ENCODE results near the gene PRCD.
"Not testable (repeated sequence)": the region's sequence is repeated elsewhere in the genome, so short reads cannot be mapped to it uniquely, and the experiment has no call there.

The PRCD gene

GRCh38 chr17:76506408-76507345, 33.2 kb upstream of the PRCD start:
- DNase-seq = peak; percentile 88 to 92

- DNase-seq = not testable (repeated sequence)
Measured at GRCh38 chr17:76508472-76509063, 31.3 kb upstream of the PRCD start.

GRCh38 chr17:76510831-76511244, 29.0 kb upstream of the PRCD start:
- no peak for DNase-seq

- peak in 1 of 2 donors; percentile 27 for DNase-seq
Measured at GRCh38 chr17:76511668-76512365, 28.0 kb upstream of the PRCD start.

GRCh38 chr17:76512366-76513305, 27.2 kb upstream of the PRCD start:
- no peak for DNase-seq

- DNase-seq = no peak
Measured at GRCh38 chr17:76513306-76513692, 26.5 kb upstream of the PRCD start.

- not testable (repeated sequence) for DNase-seq
Measured at GRCh38 chr17:76514355-76514754, 25.5 kb upstream of the PRCD start.

GRCh38 chr17:76515274-76515949, 24.4 kb upstream of the PRCD start:
- DNase-seq = peak; percentile 86 to 91

- DNase-seq = no peak
Measured at GRCh38 chr17:76517638-76518038, 22.2 kb upstream of the PRCD start.

- no peak for DNase-seq
Measured at GRCh38 chr17:76519048-76519966, 20.5 kb upstream of the PRCD start.

GRCh38 chr17:76521262-76521661, 18.6 kb upstream of the PRCD start:
- no peak for DNase-seq

- DNase-seq = not testable (repeated sequence)
Measured at GRCh38 chr17:76521683-76522082, 18.2 kb upstream of the PRCD start.

- DNase-seq = peak; percentile 79 to 84
Measured at GRCh38 chr17:76523084-76524037, 16.5 kb upstream of the PRCD start.

GRCh38 chr17:76524598-76525512, 15.0 kb upstream of the PRCD start:
- DNase-seq = no peak

- not testable (repeated sequence) for DNase-seq
Measured at GRCh38 chr17:76525513-76525833, 14.4 kb upstream of the PRCD start.

GRCh38 chr17:76527016-76527415, 12.8 kb upstream of the PRCD start:
- DNase-seq = not testable (repeated sequence)

GRCh38 chr17:76527430-76528111, 12.3 kb upstream of the PRCD start:
- DNase-seq = peak; percentile 60 to 63

- DNase-seq = no peak
Measured at GRCh38 chr17:76528156-76528527, 11.7 kb upstream of the PRCD start.
